Mesenchymal stem cell (in vitro differentiated cells and primary cell): ENCODE data around the gene ADGRG7.
A peak's percentile ranks its signal among the peaks of the same experiment; 100 is the strongest.

Experiments
- DNase-seq: peaks from one replicate; pipeline ENCODE4 v3.0.0-alpha.2; 2013
- H2AFZ ChIP-seq: one replicate; pipeline ENCODE4 v1.6.1; 2013; ENCODE audit warnings: low read depth, mild to moderate bottlenecking, control low read depth, inconsistent platforms, low read length, moderate library complexity
- H2AK5ac ChIP-seq: 2 replicates; pipeline ENCODE4 v1.6.1; 2013; ENCODE audit warnings: low read length, moderate library complexity, mild to moderate bottlenecking, inconsistent platforms; ENCODE audit not compliant: severe bottlenecking
- H2BK120ac ChIP-seq: one replicate; pipeline ENCODE4 v1.6.1; 2013; ENCODE audit warnings: low read depth, mild to moderate bottlenecking, inconsistent platforms, low read length, moderate library complexity
- H2BK12ac ChIP-seq, 2 experiments: one replicate each; pipeline ENCODE4 v1.6.1; 2013; ENCODE audit warnings: inconsistent platforms in 2 of 2, low read length in 2 of 2, mild to moderate bottlenecking in 2 of 2, moderate library complexity in 2 of 2, control low read depth in 1 of 2
- H2BK15ac ChIP-seq: one replicate; pipeline ENCODE4 v1.6.1; 2013; ENCODE audit warnings: mild to moderate bottlenecking, low read depth, inconsistent platforms; ENCODE audit not compliant: poor library complexity, severe bottlenecking
- H2BK5ac ChIP-seq: 2 replicates; pipeline ENCODE4 v1.6.1; 2013; ENCODE audit warnings: low read depth, mild to moderate bottlenecking, low read length, control low read depth, inconsistent platforms; ENCODE audit not compliant: poor library complexity, severe bottlenecking
- H3K14ac ChIP-seq, 2 experiments: one replicate each; pipeline ENCODE4 v1.6.1; 2013; ENCODE audit warnings: inconsistent platforms in 2 of 2, low read length in 2 of 2, control low read depth in 1 of 2, mild to moderate bottlenecking in 1 of 2, moderate library complexity in 1 of 2
- H3K18ac ChIP-seq, 2 experiments: one replicate each; pipeline ENCODE4 v1.6.1; 2013; ENCODE audit warnings: inconsistent platforms in 2 of 2, low read length in 2 of 2, control low read depth in 1 of 2, low read depth in 1 of 2, mild to moderate bottlenecking in 1 of 2
- H3K23ac ChIP-seq, 2 experiments: one replicate each; pipeline ENCODE4 v1.6.1; 2013; ENCODE audit warnings: inconsistent platforms in 2 of 2, low read length in 2 of 2, mild to moderate bottlenecking in 2 of 2, moderate library complexity in 2 of 2, control low read depth in 1 of 2
- H3K27ac ChIP-seq: 2 replicates; pipeline ENCODE4 v1.5.1; 2013; ENCODE audit warnings: mild to moderate bottlenecking, moderate library complexity, low read length, control low read depth, inconsistent platforms; ENCODE audit not compliant: poor library complexity, severe bottlenecking
- H3K27me3 ChIP-seq, 2 experiments: 2 replicates each; pipeline versions ENCODE4 v1.6.1 to v1.7.0; 2013; ENCODE audit warnings: low read length in 2 of 2, mild to moderate bottlenecking in 2 of 2, moderate library complexity in 2 of 2, control low read depth in 1 of 2, inconsistent platforms in 1 of 2; ENCODE audit not compliant: control insufficient read depth in 1 of 2, insufficient read depth in 1 of 2
- H3K36me3 ChIP-seq, 2 experiments: 2 replicates each; pipeline versions ENCODE4 v1.6.1 to v1.7.0; 2013; ENCODE audit warnings: low read length in 2 of 2, control low read depth in 1 of 2, inconsistent platforms in 1 of 2, low read depth in 1 of 2, mild to moderate bottlenecking in 1 of 2; ENCODE audit not compliant: insufficient read depth in 2 of 2, control insufficient read depth in 1 of 2
- H3K4ac ChIP-seq, 2 experiments: one replicate each; pipeline ENCODE4 v1.6.1; 2013; ENCODE audit warnings: inconsistent platforms in 2 of 2, low read length in 2 of 2, mild to moderate bottlenecking in 2 of 2, moderate library complexity in 2 of 2, control low read depth in 1 of 2, low read depth in 1 of 2
- H3K4me1 ChIP-seq: 2 replicates; pipeline ENCODE4 v1.6.1; 2013; ENCODE audit warnings: low read depth, low read length, control low read depth; ENCODE audit not compliant: control insufficient read depth, insufficient read depth
- H3K4me2 ChIP-seq: 2 replicates; pipeline ENCODE4 v1.6.1; 2013; ENCODE audit warnings: low read length, mild to moderate bottlenecking, inconsistent platforms; ENCODE audit not compliant: poor library complexity, severe bottlenecking
- H3K4me3 ChIP-seq, 2 experiments: 2 replicates each; pipeline versions ENCODE4 v1.5.1 to v1.7.0; 2013; ENCODE audit warnings: low read length in 2 of 2, mild to moderate bottlenecking in 2 of 2, control low read depth in 1 of 2, low read depth in 1 of 2; ENCODE audit not compliant: insufficient read depth in 1 of 2
- H3K79me1 ChIP-seq: replicated peaks from 2 replicates; pipeline ENCODE4 v1.6.1; 2013; ENCODE audit warnings: mild to moderate bottlenecking, control low read depth, low read length, inconsistent platforms; ENCODE audit not compliant: poor library complexity, severe bottlenecking
- H3K9ac ChIP-seq: 2 replicates; pipeline ENCODE4 v1.7.0; 2013; ENCODE audit warnings: mild to moderate bottlenecking, low read length, moderate library complexity
- H3K9me3 ChIP-seq: 2 replicates; pipeline ENCODE4 v1.7.0; 2013; ENCODE audit warnings: mild to moderate bottlenecking, low read length; ENCODE audit not compliant: control insufficient read depth
- H4K8ac ChIP-seq: one replicate; pipeline ENCODE4 v1.6.1; 2013; ENCODE audit warnings: inconsistent platforms, mild to moderate bottlenecking, low read length, moderate library complexity
- H4K91ac ChIP-seq: one replicate; pipeline ENCODE4 v1.6.1; 2013; ENCODE audit warnings: mild to moderate bottlenecking, low read length, inconsistent platforms
- WGBS: methylation state at CpG from one replicate; pipeline ENCODE4 v1.1.7; 2013; ENCODE audit warnings: mixed read lengths; 5-methylcytosine and 5-hydroxymethylcytosine counted together

The ADGRG7 gene

GRCh38 chr3:100681496-100681895 lies 72.1 kb downstream of the ADGRG7 start:
- Histone ChIP-seq H4K8ac (no peak overlapping the region), H2AFZ (no peak overlapping the region), H2BK12ac (no peak overlapping the region), H3K23ac (no peak overlapping the region), H3K4ac (no peak overlapping the region), H3K9ac (no peak overlapping the region), H3K4me1 (no peaks in the 10 kb centered on the region), H3K4me2 (no peak overlapping the region), H4K91ac (no peak overlapping the region), H3K9me3 (peaks cover 13% of the 10 kb centered on the region), H2BK5ac (no peak overlapping the region), H3K36me3 (no peaks in the 10 kb centered on the region), H3K27ac (no peak overlapping the region), H3K79me1 (no peaks in the 10 kb centered on the region), H3K4me3 (no peak overlapping the region), H3K14ac (no peak overlapping the region), H2BK120ac (no peak overlapping the region), H3K27me3 (no peaks in the 10 kb centered on the region), H2BK15ac (no peak overlapping the region), H2AK5ac (no peak overlapping the region), H3K18ac (no peak overlapping the region)
- 95% methylated on average over 1 of the region's 1 CpG for WGBS
- no peak for DNase-seq

GRCh38 chr3:100682056-100682853 lies 72.9 kb downstream of the ADGRG7 start:
- Histone ChIP-seq H3K18ac (no peak overlapping the region), H2AFZ (no peak overlapping the region), H3K4ac (no peak overlapping the region), H2BK12ac (no peak overlapping the region), H2BK15ac (no peak overlapping the region), H3K4me2 (no peak overlapping the region), H3K9ac (no peak overlapping the region), H4K8ac (no peak overlapping the region), H3K23ac (no peak overlapping the region), H2AK5ac (no peak overlapping the region), H3K9me3 (peaks cover 7% of the 10 kb centered on the region), H3K79me1 (no peaks in the 10 kb centered on the region), H3K27ac (no peak overlapping the region), H3K4me1 (no peaks in the 10 kb centered on the region), H2BK120ac (no peak overlapping the region), H3K27me3 (no peaks in the 10 kb centered on the region), H3K4me3 (no peak overlapping the region), H3K14ac (no peak overlapping the region), H4K91ac (peak overlapping the region; percentile 20), H3K36me3 (no peaks in the 10 kb centered on the region), H2BK5ac (no peak overlapping the region)
- no peak for DNase-seq
- WGBS: 94% methylated on average over 41 of the region's 41 CpGs

- Histone ChIP-seq H4K91ac (peak overlapping the region; percentile 66), H2BK15ac (no peak overlapping the region), H3K27me3 (no peaks in the 10 kb centered on the region), H3K4me3 (no peak overlapping the region), H3K23ac (peak overlapping the region in 1 of 2 experiments; percentile 28), H3K4ac (no peak overlapping the region), H3K36me3 (no peaks in the 10 kb centered on the region), H3K18ac (no peak overlapping the region), H3K9ac (no peak overlapping the region), H3K4me1 (no peaks in the 10 kb centered on the region), H3K27ac (no peak overlapping the region), H2BK5ac (no peak overlapping the region), H2BK12ac (no peak overlapping the region), H2BK120ac (no peak overlapping the region), H3K79me1 (no peaks in the 10 kb centered on the region), H2AK5ac (no peak overlapping the region), H3K4me2 (no peak overlapping the region), H3K9me3 (no peaks in the 10 kb centered on the region), H3K14ac (no peak overlapping the region), H4K8ac (no peak overlapping the region), H2AFZ (no peak overlapping the region)
- DNase-seq: no peak
- 82% methylated on average over 18 of the region's 18 CpGs for WGBS
Observed at GRCh38 chr3:100682854-100683760, 73.7 kb downstream of the ADGRG7 start.

GRCh38 chr3:100693225-100693624 lies 83.8 kb downstream of the ADGRG7 start:
- H3K4me2 ChIP-seq: no peak overlapping the region
- H3K23ac ChIP-seq: no peak overlapping the region
- H2BK12ac ChIP-seq: no peak overlapping the region
- H3K4me3 ChIP-seq: no peak overlapping the region
- H2BK120ac ChIP-seq: no peak overlapping the region
- DNase-seq: no peak
- no peak overlapping the region for H3K9ac ChIP-seq
- no peaks in the 10 kb centered on the region for H3K79me1 ChIP-seq
- no peak overlapping the region for H2AK5ac ChIP-seq
- no peak overlapping the region for H3K4ac ChIP-seq
- no peak overlapping the region for H2BK15ac ChIP-seq
- no peak overlapping the region for H2BK5ac ChIP-seq
- no peak overlapping the region for H3K27ac ChIP-seq
- H4K91ac ChIP-seq: no peak overlapping the region
- no peak overlapping the region for H3K18ac ChIP-seq
- no peak overlapping the region for H4K8ac ChIP-seq
- peaks cover 7 to 9% of the 10 kb centered on the region in 2 experiments for H3K27me3 ChIP-seq
- H3K36me3 ChIP-seq: no peaks in the 10 kb centered on the region
- no peak overlapping the region for H2AFZ ChIP-seq
- no peaks in the 10 kb centered on the region for H3K4me1 ChIP-seq
- H3K9me3 ChIP-seq: no peaks in the 10 kb centered on the region
- H3K14ac ChIP-seq: no peak overlapping the region
